ENCODE data around the gene NR2E3. TPM values are rescaled to one million over a fixed set of nuclear protein-coding genes. Genes with fewer than 3 reads are reported as not detected.

NR2E3 gene
- total RNA-seq, 2 experiments from 2014 or later = not detected

DNA sequence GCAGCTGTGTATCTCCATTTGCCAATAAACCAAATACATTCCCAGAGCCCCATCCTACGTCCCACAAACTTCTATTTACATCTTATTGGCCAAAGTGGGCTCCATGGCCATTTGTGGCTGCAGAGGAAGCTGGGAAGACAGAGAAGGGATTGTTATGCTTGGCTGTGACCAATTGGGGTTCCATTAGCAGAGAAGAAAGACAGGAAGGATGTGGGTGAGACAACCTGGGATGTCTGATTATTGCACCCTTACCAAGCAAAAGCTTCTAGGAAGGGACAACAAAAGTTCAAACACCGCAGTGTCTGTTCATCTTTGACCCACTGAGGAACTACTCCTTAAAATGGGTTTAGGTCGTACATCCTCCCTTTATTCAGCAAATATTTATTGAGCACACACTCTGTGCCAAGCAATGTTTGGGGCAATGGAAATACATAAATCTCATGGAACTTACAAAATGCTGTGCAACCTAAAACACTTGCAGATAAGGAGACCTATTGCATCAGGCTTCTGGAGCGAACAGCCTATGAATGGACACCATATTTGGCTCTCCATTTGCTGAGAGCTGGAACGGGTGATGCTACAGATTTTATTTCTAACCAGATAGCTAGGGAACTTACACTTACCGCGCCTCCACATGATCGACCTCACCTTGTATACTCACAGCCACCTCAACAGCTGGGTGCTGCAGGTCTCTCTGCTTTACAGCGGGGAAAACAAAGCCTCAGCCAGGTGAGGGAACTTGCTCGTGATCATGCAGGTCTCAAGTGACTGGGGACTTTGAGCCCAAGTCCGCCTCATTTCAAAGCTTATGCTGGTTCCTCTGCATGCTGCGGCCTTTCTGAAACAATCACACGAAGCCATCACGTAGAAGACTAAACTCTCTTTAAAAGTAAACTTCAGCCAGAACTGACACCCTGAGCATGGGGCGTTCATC lies 21.4 kb upstream of the NR2E3 start:
- ChIA-PET CTCF (interaction anchor here (1.4 kb wide), 1 partner anchor 16 kb away, joined by 3 read pairs; no protein-coding TSS in a partner anchor), POLR2A (no interaction called here)

DNA sequence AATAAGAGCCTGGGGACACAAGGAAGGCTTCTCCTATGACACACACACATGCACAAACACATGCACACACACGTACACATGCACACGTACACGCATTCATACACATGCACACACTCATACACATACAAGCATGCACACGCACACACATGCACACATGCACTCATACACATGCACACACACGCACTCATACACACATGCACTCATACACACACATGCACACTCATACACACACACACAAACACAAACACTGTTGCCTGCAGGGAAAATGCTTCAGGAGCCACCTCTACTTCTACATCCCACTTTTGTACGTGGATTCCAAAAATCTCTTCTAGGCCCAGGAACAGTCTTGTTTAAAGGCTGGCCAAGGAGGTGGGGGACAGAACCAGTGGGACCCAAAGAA lies 20.7 kb upstream of the NR2E3 start:
- POLR2A ChIA-PET = no interaction called here
- CTCF ChIA-PET = interaction anchor here (1.4 kb wide), 1 partner anchor 15 kb away, joined by 3 read pairs; no protein-coding TSS in a partner anchor

DNA sequence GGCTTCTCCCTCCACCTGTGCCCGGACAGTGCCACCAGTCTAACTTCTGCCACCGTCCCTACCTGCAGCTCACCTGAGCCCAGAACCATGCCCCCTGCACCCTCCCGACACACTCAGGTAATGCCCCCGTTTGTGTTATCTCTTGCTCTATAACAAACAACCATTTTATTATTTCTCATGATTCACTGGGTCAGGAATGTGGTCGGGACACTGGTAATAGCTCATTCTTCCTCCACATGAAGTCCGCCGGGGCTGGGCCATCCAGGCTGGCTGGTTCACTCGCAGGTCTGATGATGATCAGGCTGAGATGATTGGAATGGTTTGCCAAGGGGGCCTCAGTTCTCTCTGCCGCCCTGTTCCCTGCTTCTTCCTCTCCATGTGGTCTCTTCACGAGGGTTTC lies 20.3 kb upstream of the NR2E3 start:
- POLR2A ChIA-PET = no interaction called here
- CTCF ChIA-PET = interaction anchor here (1.4 kb wide), 1 partner anchor 15 kb away, joined by 3 read pairs; no protein-coding TSS in a partner anchor

DNA sequence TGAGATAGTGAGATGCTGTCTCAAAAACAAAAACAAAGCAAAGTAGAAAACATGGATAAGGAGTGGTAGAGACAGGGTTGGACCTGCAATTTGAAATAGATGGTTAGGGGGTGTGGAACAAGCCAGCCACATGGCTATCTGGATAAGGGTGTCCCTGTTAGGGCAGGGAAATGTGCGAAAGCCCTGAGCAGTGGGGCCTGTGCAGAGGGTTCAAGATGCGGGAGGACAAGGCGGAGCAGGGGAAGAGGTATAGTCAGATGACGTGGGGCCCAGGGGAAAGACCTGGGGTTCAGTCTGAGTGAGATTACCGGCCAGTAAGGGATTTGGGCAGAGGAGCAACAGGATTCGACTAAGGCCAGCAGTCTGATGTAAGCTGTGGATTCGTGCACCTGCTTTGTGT lies 18.4 kb upstream of the NR2E3 start:
- POLR2A ChIA-PET = no interaction called here
- CTCF ChIA-PET = no interaction called here

DNA sequence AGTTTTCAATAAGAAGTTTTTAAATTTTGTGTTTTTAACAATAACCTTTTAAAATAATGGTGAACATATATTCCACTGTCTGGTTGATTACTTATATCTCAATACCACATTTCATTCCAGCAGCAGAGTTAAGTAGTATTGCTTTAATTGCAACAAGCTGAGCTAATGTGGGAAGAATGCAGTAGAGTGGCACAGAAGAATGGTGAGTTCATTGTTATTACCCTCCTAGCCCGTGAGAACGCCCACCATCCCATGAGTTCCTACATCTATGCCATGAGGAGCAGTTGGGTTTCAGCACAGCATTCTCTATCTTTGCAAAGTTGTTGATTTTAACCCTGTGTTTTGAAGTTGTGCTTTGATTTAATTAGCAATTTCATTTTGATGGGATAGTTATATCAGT lies 17.8 kb upstream of the NR2E3 start:
- CTCF ChIA-PET = no interaction called here

DNA sequence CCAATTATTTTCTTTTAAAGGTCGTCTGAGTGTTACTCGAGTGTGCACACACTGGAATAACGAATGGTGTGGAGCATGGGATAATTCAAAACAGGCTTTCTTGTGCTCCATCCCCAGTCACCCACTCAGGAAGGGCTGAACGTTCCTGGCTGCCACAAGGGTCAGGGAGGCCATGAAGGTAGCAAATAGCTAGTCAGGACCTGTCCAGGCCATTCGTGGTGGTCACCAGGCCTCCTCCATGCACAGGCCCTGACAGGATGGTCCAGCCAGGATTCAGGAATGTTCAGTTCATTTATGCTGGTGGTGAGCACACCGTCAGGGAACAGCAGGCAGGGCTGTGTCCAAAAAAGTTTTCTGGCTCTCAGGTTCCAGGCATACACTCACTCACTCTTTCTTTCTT lies 11.7 kb upstream of the NR2E3 start:
- ChIA-PET POLR2A (no interaction called here), CTCF (interaction anchor here (0.6 to 1.6 kb wide), 2 partner anchors 19 to 55 kb away, joined by 4 to 5 read pairs; no protein-coding TSS in a partner anchor)

More for the DNA sequence above, 17.8 kb upstream of the NR2E3 start:
- POLR2A ChIA-PET = no interaction called here

DNA sequence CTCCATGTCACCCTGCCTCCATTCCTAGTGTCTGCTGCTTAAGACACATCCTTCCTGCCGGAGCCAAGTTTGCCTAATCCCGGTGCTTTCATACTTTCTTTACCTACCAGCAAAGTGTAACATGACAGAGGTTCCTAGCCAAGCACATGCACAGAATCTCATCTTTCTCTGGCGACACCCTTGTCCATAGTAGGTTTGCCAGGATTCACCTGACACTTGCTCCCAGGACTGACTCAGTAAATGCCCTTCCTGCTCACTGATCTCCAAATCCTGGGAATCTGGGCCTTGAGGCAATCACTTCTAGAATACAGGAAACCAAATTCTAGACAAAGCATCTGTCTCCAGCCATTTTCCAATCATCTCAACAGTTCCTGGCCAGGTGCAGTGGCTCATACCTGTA lies 10.2 kb upstream of the NR2E3 start:
- CTCF ChIA-PET = interaction anchor here (0.9 to 2.3 kb wide), 3 partner anchors 19 to 56 kb away, joined by 3 to 8 read pairs (median 4); no protein-coding TSS in a partner anchor
- POLR2A ChIA-PET = no interaction called here

DNA sequence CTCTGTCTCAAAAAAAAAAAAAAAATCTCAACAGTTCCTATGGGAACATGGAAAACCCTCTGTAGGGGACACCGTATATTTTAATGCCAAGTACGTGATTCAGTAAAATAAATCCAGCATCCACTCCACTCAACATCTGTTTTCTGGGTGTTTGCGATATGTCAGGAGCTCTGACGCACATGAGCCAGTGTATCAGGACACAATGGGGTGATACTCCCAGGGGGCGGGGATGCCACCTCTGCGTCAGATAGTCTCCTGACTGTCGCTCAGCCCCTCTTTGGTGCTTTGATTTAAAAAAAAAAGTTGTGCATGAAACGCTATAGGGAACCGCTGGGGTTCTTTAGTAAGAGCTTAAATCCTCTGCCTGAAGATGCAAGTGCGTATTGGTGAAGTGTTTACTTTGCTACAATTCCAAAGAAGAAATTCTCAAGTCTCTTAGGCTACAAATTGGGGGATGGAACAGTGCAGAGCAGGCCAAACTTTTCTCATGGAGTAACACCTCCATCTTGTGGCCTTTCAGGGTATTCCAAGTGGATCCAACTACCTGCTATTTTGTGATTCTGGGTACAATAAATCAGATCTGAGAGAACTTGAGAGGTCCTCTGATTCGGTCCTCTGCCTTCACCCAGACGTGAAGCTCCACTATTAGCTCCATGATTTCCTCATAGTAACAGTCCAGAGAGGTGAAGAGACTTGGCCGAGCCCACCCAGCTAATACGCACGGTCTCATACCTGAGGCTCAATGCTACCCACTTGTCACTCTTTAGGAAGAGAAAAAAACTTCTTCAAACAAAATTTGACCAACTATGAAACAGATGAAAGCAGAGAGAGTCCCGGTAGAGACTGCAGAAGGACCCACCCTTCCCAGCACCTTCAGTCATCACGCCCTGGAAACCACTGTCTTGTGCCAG lies 9.3 kb upstream of the NR2E3 start:
- ChIA-PET CTCF (interaction anchor here (0.7 to 2.3 kb wide), 7 partner anchors 20 to 997 kb away, joined by 3 to 8 read pairs (median 4); no protein-coding TSS in a partner anchor), POLR2A (no interaction called here)

DNA sequence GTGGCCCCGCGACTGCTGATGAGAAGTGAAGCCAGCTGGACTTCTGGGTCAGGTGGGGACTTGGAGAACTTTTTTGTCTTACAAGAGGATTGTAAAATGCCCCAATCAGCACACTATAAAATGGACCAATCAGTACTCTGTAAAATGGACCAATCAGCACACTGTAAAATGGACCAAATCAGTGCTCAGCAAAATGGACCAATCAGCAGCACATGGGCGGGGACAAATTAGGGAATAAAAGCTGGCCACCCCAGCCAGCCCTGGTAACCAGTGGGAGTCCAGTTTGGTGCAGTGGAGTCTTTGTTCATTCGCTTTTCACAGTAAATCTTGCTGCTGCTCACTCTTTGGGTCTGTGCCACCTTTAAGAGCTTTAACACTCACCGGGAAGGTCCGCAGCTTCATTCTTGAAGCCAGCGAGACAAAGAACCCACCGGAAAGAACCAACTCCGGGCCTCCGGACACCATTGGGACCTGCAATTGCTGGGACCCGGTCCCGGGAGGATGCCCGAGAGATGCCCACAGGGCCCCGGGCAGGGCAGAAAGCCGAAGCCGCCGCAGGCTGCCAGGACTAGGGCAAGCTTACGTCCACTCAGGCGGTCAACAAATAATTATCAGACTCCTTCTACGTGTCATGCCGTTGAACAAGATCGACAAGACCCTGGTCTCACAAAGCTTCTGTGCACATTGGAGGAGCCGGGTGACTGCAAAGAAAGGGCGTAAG lies 8.3 kb upstream of the NR2E3 start:
- ChIA-PET POLR2A (no interaction called here), CTCF (interaction anchor here (1.3 to 2.3 kb wide), 4 partner anchors 21 to 354 kb away, joined by 3 to 8 read pairs (median 6); no protein-coding TSS in a partner anchor)

DNA sequence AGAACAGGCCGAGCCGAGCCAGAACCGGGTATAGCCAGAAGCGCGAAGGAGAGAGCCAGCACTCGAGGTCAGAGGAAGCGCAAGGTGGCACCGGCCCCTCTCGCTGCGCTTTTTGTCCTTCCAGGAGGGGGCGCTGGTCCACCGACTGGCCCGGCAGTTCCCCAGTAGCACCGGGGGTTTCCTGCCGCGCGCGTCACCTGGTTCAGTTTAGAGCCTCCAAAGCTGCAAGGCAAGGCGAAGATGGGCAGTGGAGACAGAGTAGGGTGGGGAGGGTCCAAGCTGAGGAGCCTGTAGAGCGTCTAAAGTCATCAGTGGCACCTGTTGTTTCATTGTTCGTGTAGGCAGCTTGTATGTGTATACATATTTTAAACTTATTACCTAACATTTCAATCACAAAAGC lies 7.6 kb upstream of the NR2E3 start:
- POLR2A ChIA-PET = no interaction called here
- CTCF ChIA-PET = interaction anchor here (1.4 to 2.3 kb wide), 2 partner anchors 21 to 353 kb away, joined by 4 to 8 read pairs; no protein-coding TSS in a partner anchor

DNA sequence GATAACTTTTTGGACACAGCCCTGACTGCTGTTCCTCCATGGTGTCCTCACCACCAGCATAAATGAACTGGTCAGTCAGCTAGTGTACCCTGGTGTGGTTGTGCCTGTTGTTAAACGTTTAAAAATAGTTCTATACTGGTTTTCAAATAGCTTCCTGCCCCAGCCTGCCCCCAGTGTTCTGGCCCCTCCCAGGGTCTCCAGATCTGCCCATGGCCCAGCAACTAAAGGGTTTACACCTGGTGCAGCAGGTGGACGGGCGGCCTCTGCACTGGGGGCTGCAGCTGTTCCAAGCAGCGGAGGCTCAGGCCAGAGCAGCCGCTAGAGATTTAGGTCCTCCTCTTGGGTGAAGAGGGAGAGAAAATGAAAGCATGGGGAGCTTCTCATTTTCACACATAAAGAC lies 6.1 kb upstream of the NR2E3 start:
- ChIA-PET CTCF (interaction anchor here (0.7 to 1.0 kb wide), 2 partner anchors 60 to 91 kb away, joined by 3 read pairs; no protein-coding TSS in a partner anchor), POLR2A (no interaction called here)

DNA sequence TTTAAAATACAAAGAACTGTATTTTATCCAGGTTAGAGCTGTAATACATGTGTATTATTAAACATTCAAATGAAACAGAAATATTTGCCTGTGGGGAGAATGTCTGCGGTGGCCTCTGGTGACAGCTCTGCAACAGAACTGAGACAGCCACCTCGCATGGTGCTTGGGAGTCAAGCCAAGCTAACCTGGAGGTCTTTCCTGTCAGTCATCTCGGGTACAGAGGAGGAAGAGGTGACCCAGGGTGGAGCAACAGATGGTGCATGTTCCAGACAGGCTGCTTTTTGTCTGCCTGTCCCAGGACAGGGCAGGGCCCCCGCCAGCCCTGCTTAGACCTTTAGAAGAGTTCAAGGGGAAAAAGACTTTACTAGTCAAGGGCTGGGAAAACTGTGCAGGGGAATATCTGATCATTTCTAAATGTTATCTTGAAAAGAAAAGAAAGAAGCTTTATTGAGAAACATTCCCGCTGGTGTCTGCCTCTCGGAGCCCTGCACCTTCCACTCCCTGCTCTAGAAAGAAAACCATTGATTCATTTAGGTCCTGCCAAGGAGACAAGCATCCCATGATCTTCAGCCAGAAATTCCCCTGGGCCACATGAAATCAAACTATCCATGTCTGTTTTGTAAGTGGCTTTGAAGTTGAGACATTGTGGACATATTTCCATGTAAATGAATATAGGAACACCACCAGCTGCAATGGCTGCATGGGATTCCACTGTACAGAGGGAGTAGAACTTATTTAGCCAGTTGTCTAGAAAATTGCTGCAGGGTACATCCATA lies 5.5 kb upstream of the NR2E3 start:
- ChIA-PET CTCF (interaction anchor here (0.7 to 0.8 kb wide), 2 partner anchors 15 to 61 kb away, joined by 3 read pairs; no protein-coding TSS in a partner anchor), POLR2A (no interaction called here)

DNA sequence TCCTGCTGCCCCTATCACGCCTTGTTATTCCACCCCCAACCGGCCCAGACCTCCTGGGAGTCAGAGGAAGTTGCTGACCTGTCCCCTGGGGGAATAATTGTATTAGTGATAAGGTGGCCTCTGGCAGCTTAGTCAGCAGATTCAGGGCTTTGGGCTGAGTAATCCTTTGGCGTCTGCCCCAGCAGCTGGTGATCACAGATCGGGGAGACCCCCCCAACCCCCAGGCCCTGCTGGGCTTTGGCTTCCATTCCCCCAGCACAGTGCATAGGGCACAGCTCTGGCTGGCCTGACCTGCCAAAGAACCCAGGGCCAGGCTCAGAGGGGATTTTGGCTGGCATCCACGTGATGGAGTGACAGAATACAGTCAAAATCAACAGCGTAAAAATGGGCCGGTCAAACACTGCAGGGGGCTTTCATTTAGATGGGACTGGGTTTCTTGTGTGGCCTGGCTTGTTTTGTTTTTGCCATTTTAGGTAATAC lies 3.9 kb upstream of the NR2E3 start:
- CTCF ChIA-PET = no interaction called here
- POLR2A ChIA-PET = no interaction called here

DNA sequence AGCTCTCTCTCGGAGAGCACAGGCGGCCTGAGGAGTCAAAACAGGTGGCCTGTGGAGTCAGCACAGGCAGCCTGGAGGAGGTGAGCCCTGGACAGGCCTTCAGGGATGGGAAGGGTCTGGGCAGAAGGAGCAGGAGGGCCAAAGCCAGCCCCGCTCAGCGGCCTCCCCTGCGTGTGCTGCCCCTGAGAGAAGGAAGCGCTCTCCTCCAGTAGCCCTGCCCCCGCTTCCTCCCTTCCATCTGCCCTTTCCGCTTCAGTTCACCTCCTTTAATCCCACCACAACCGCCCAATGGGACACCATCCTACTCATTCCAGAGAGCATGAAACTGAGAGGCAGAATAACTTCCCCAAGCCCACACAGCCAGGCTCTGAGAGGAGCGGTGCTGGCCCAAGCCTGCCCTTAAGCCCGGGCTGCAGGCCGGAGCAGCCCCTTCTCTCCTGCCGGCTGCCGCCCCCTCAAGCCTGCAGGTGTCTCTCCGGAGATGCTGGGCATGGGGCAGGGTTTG lies 3.2 kb upstream of the NR2E3 start:
- ChIA-PET POLR2A (no interaction called here), CTCF (no interaction called here)

DNA sequence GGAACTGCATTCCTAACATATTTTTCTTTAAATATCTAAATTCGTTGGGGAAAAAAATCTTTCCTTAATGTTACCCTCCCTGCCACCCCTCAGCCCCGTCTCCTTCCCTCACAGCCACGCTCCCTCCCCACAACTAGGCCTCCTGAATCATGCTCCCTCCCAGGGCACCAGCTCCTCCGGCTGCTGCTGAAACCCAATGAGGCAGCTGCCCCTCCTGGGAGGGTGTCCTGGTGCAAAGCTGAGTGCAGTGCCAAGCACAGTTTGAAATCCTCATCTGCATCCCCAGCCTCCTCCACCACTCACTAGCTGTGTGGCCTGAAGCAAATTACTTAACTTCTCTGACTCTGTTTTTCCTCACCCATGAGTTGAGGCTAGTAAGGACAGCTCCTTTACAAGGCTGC lies 2.7 kb upstream of the NR2E3 start:
- POLR2A ChIA-PET = no interaction called here
- CTCF ChIA-PET = no interaction called here

DNA sequence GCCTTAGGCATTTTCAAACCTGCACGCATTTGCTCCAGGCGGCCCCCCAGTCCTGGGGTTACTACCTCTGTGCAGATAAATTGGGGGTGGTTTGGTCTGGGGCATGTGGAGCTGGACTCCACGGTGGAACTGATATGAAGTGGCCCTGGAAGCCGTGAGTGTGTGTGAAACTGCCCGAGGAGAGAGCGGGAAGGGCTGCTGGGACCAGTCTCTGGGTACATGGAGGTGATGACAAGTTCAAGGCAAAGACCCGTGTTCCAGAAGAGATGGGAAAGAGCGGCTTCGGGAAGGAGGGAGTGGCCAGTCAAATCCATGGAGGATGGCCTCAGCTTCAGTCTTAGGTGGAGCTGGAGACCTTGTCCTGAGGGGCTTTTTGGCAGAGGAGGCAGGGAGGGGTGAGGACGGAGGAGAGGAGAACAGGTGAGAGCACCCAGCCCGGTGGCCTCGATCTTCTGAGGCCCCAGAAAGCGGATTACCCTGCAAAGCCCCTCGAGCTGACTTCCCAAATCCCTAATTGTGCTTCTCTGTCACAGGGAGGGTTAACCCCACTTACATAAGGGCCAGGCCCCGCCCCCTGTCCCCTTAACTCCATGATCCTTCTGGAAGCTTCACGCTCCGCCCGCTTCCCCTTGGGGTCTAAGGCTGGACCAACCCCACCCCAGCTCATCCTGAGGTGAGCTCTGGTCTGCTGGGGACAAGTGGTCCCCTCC lies 1.9 kb upstream of the NR2E3 start:
- ChIA-PET POLR2A (no interaction called here), CTCF (no interaction called here)

DNA sequence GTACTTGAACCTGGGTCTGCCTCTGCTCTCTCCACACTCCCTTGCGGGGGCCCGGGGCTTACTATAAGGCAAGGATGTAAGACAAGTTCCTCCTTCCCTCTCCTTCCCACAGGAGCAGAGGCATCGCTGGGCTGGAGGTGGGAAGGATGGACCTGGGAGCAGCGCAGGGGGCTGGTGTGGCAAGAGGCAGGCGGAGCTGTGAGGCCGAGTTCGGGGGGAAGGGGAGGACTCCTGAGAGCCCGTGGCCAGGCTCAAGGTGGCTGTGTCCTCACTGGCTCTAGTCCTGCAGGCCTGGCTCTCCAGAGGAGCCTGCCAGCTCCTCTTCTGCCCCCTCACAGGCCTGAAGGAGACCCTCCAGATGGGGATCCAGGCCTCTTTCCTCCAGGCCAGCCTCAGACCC lies 1.0 kb upstream of the NR2E3 start:
- POLR2A ChIA-PET = interaction anchor here (0.6 kb wide), 1 partner anchor 36 kb away, joined by 3 read pairs; no protein-coding TSS in a partner anchor
- CTCF ChIA-PET = no interaction called here
